Measurements from ENCODE around the gene ALK.

GRCh38 chr2:29583548-29584156 lies 337.7 kb downstream of the ALK start:
- no peak for TF ChIP-seq CTCF (IDR thresholded peaks at IDR 0.05; ENCODE audit: low read length)
- TF ChIP-seq EZH2 (IDR thresholded peaks at IDR 0.05; ENCODE audit: borderline replicate concordance, low read length) = no peak
